GM12878 (cell line): ENCODE data around the gene ECSIT. TPM values are rescaled to one million over a fixed set of nuclear protein-coding genes. Genes with fewer than 3 reads are reported as not detected.

ENCODE experiments used
- ATAC-seq: fragments of 200-7000 bp; cut with Tn5 transposase; 3 replicates; pipeline ENCODE4 v1.9.1; 2020; ENCODE audit warnings: mild to moderate bottlenecking, moderate library complexity
- BruUV-seq: library from RNA; stranded (reverse); fragments of 400-500 nt; replicated peaks from 2 replicates; lab custom pipeline; 2021; lab: Mats Ljungman, UMichigan
- CTCF ChIA-PET: fragments of 300-600 bp; sonication (Branson Sonifier 250); formaldehyde crosslinking; extraction: SDS; loops from one replicate; lab custom pipeline; 2021; ENCODE audit warnings: inconsistent platforms; lab: Yijun Ruan, JAX
- POLR2A ChIA-PET: fragments of 350-600 bp; formaldehyde crosslinking; extraction: SDS; loops from one replicate; lab custom pipeline; 2021; ENCODE audit warnings: inconsistent platforms; lab: Charles Lee
- RAD21 ChIA-PET: fragments of 300-600 bp; sonication (Branson Sonifier 250); formaldehyde crosslinking; loops from one replicate; lab custom pipeline; 2023; ENCODE audit warnings: antibody characterized with exemption; ENCODE audit not compliant: unreplicated experiment; lab: Charles Lee
- SMC1A ChIA-PET: fragments of 300-600 bp; sonication (Branson Sonifier 250); formaldehyde crosslinking; loops from one replicate; lab custom pipeline; 2023; ENCODE audit not compliant: unreplicated experiment, uncharacterized antibody; lab: Charles Lee
- DNase-seq: peaks from one replicate; pipeline ENCODE4 v3.0.0-alpha.2; 2011; ENCODE audit warnings: low read depth, low spot score
- FAIRE-seq: peaks from 3 replicates; lab custom pipeline; 2011; peaks lifted over from hg19 to GRCh38; lab: Jason Lieb, UNC
- H2AFZ ChIP-seq: 2 replicates; pipeline ENCODE4 v1.6.0; 2011; ENCODE audit warnings: low read depth, low read length, control low read depth; ENCODE audit not compliant: control insufficient read depth
- H3K27ac ChIP-seq: 2 replicates; pipeline ENCODE4 v1.5.1; 2011; ENCODE audit warnings: control low read depth; ENCODE audit not compliant: control insufficient read depth, insufficient read depth
- H3K27me3 ChIP-seq, 2 experiments: replicated peaks in 1 of 2; 2 replicates each; pipeline versions ENCODE4 v1.6.0 to v1.6.1; 2011; ENCODE audit warnings: low read length in 1 of 2; ENCODE audit not compliant: control insufficient read depth in 2 of 2, insufficient read depth in 2 of 2
- H3K36me3 ChIP-seq, 2 experiments: 2 replicates each; pipeline ENCODE4 v1.5.1; 2011; ENCODE audit warnings: low read length in 1 of 2; ENCODE audit not compliant: control insufficient read depth in 2 of 2, insufficient read depth in 2 of 2
- H3K4me1 ChIP-seq: 2 replicates; pipeline ENCODE4 v1.6.1; 2011; ENCODE audit warnings: mild to moderate bottlenecking, low read length, moderate library complexity, mixed read lengths; ENCODE audit not compliant: control insufficient read depth, insufficient read depth
- H3K4me2 ChIP-seq: 2 replicates; pipeline ENCODE4 v1.6.0; 2011; ENCODE audit warnings: control low read depth; ENCODE audit not compliant: control insufficient read depth, insufficient read depth
- H3K4me3 ChIP-seq: fragments of 200-600 bp; sonication (generic); 2 replicates; pipeline ENCODE4 v1.5.1; 2016
- H3K79me2 ChIP-seq: 2 replicates; pipeline ENCODE4 v1.6.0; 2011; ENCODE audit warnings: low read length; ENCODE audit not compliant: control insufficient read depth, insufficient read depth
- H3K9ac ChIP-seq: 2 replicates; pipeline ENCODE4 v1.8.0; 2011; ENCODE audit warnings: low read length, control low read depth, mixed read lengths; ENCODE audit not compliant: control insufficient read depth, insufficient read depth
- H3K9me3 ChIP-seq: replicated peaks from 3 replicates; pipeline ENCODE4 v1.5.1; 2011; ENCODE audit warnings: mild to moderate bottlenecking, low read length; ENCODE audit not compliant: control insufficient read depth, insufficient read depth
- H4K20me1 ChIP-seq: 2 replicates; pipeline ENCODE4 v1.6.0; 2011; ENCODE audit not compliant: control insufficient read depth, insufficient read depth
- ASH2L ChIP-seq: fragments of 300-600, 200-600 bp; sonication (generic); IDR thresholded peaks from 2 replicates; pipeline ENCODE4 v1.6.1; 2017; ENCODE audit warnings: low read depth, mild to moderate bottlenecking, borderline replicate concordance
- CBX3 ChIP-seq: fragments of 200-600 bp; sonication (generic); IDR thresholded peaks from 2 replicates; pipeline ENCODE4 v1.6.1; 2016; ENCODE audit warnings: low read depth, borderline replicate concordance
- CBX5 ChIP-seq: sonication (generic); IDR thresholded peaks from 2 replicates; pipeline ENCODE4 v1.6.1; 2016; ENCODE audit warnings: low read depth, moderate library complexity, mild to moderate bottlenecking, inconsistent platforms
- HDGF ChIP-seq: fragments of 450-650 bp; IDR thresholded peaks from 2 replicates; pipeline ENCODE4 v1.6.1; 2016; ENCODE audit warnings: antibody characterized with exemption
- JUND ChIP-seq: IDR thresholded peaks from 2 replicates; pipeline ENCODE4 v1.6.1; 2012; ENCODE audit warnings: low read depth, mild to moderate bottlenecking, low read length, improper control_type of control experiment, moderate library complexity
- KAT2A ChIP-seq: conservative IDR thresholded peaks from 2 replicates; pipeline ENCODE4 v1.6.1; 2011; ENCODE audit warnings: low read depth, low read length; ENCODE audit not compliant: control insufficient read depth
- KLF5 ChIP-seq: fragments of 450-650 bp; IDR thresholded peaks from 2 replicates; pipeline ENCODE4 v1.6.1; 2014; ENCODE audit warnings: mild to moderate bottlenecking; ENCODE audit not compliant: partially characterized antibody
- POU2F2 ChIP-seq: IDR thresholded peaks from 3 replicates; pipeline ENCODE4 v1.6.1; 2011; ENCODE audit warnings: low read depth, mild to moderate bottlenecking, low read length, borderline replicate concordance
- RAD21 ChIP-seq: IDR thresholded peaks from 2 replicates; pipeline ENCODE4 v1.6.1; 2011; ENCODE audit warnings: mild to moderate bottlenecking, low read depth, low read length, moderate library complexity; ENCODE audit not compliant: insufficient read depth
- RUNX3 ChIP-seq: IDR thresholded peaks from 2 replicates; pipeline ENCODE4 v1.6.1; 2012; ENCODE audit warnings: low read length, inconsistent platforms
- SMARCA5 ChIP-seq: fragments of 450-650 bp; IDR thresholded peaks from 2 replicates; pipeline ENCODE4 v1.6.1; 2017; ENCODE audit warnings: mild to moderate bottlenecking
- SREBF2 ChIP-seq: IDR thresholded peaks from 2 replicates; pipeline ENCODE4 v1.6.1; 2012; ENCODE audit warnings: mild to moderate bottlenecking, low read length
- SUZ12 ChIP-seq: fragments of 200-600 bp; sonication (generic); IDR thresholded peaks from one replicate; pipeline ENCODE4 v1.6.1; 2018; ENCODE audit warnings: antibody characterized with exemption, mild to moderate bottlenecking; ENCODE audit not compliant: unreplicated experiment
- ZNF384 ChIP-seq: IDR thresholded peaks from 2 replicates; pipeline ENCODE4 v1.6.1; 2012; ENCODE audit warnings: low read depth, mild to moderate bottlenecking, low read length, improper control_type of control experiment, borderline replicate concordance
- WGBS: methylation state at CpG from one replicate; pipeline ENCODE4 v1.1.6; 2016; ENCODE audit warnings: low lambda C conversion rate; ENCODE audit not compliant: insufficient replicate concordance, insufficient coverage; ENCODE audit errors: missing lambda C conversion rate; 5-methylcytosine and 5-hydroxymethylcytosine counted together
- in situ Hi-C: fragments of 300-500 bp; cut with MboI; formaldehyde crosslinking; loops from 9 replicates; pipeline ENCODE4 v1.14.3; 2018; ENCODE audit warnings: mixed read lengths
- intact Hi-C: fragments of 100-400 bp; cut with micrococcal nuclease; formaldehyde crosslinking; loops from one replicate; pipeline ENCODE4 v1.14.2; 2022; ENCODE audit not compliant: unreplicated experiment
- polyA plus RNA-seq, 11 experiments: library from polyadenylated mRNA; depleted of rRNA in 4 of 11; unstranded in 6 of 11; stranded (reverse) in 5 of 11; fragments of >200 nt; fragmentation: Nextera tagmentation in 4 of 11; fragmentation: Illumina TruSeq in 1 of 11; extraction: Ambion mirVana in 4 of 11; extraction: Trizol in 1 of 11; gene quantifications; 1 replicate in 1 of 11; 2 replicates in 10 of 11; pipeline versions ENCODE4 v1.2.1 to v1.2.3, GENCODE V29; 2011 to 2016; ENCODE audit warnings: inconsistent platforms in 2 of 11, missing spikeins in 2 of 11, low read depth in 1 of 11
- total RNA-seq, 4 experiments: library from RNA; depleted of rRNA in 3 of 4; stranded (reverse); fragments of >200 nt in 3 of 4; fragmentation: Illumina TruSeq in 1 of 4; extraction: Trizol in 1 of 4; gene quantifications; 2 replicates each; pipeline versions ENCODE4 v1.2.1 to v1.2.3, GENCODE V29; 2013 to 2021
- TF ChIP-seq, protein P1 (sequence below): IDR thresholded peaks from 2 replicates; pipeline ENCODE4 v1.6.1; 2012; ENCODE audit warnings: low read depth, low read length, improper control_type of control experiment
- TF ChIP-seq, protein P2 (sequence below): fragments of 450-650 bp; IDR thresholded peaks from 2 replicates; pipeline ENCODE4 v1.6.1; 2018; ENCODE audit warnings: mild to moderate bottlenecking, low read depth, moderate library complexity; ENCODE audit not compliant: partially characterized antibody

ECSIT gene
- total and polyA plus RNA-seq, 10 of the 15 experiments (the other 5 are each of a cell fraction or from before 2014, with no cell fraction given) = 1.0 to 59.6 (median 41.3) TPM

GRCh38 chr19:11479898-11480714 lies 48.8 kb downstream of the ECSIT start:
- no peaks in the 10 kb centered on the region; the same call in 2 of the 3 replicates for H3K9me3 ChIP-seq
- no peaks in the 10 kb centered on the region for H3K36me3 ChIP-seq
- ChIA-PET POLR2A (no interaction called here), SMC1A (no interaction called here), RAD21 (no interaction called here), CTCF (interaction anchor here (1.0 kb wide), 1 partner anchor 99 kb away, joined by 3 read pairs; no protein-coding TSS in a partner anchor)
- H3K4me3 ChIP-seq = no peak overlapping the region
- no peaks in the 10 kb centered on the region for H3K79me2 ChIP-seq
- H3K27me3 ChIP-seq = peaks cover 8 to 10% of the 10 kb centered on the region in 2 experiments
- no peak overlapping the region for H3K27ac ChIP-seq
- no peak overlapping the region for H3K4me2 ChIP-seq
- no TSS peak for BruUV-seq
- no peaks in the 10 kb centered on the region for H4K20me1 ChIP-seq
- intact Hi-C loops (no loop called here), in situ Hi-C loops (loop anchor here (10.0 kb wide), 1 partner anchor 185 kb away; the partner anchor contains the start of gene TSPAN16)
- no peak for FAIRE-seq
- no peak overlapping the region for H2AFZ ChIP-seq
- no peak overlapping the region for H3K9ac ChIP-seq
- ATAC-seq = no peak
- DNase-seq = no peak
- 50% methylated on average over 45 of the region's 86 CpGs for WGBS
- peaks cover 19% of the 10 kb centered on the region for H3K4me1 ChIP-seq
- TF ChIP-seq ASH2L = no peak
- TF ChIP-seq HDGF = no peak
- TF ChIP-seq, protein P1, sequence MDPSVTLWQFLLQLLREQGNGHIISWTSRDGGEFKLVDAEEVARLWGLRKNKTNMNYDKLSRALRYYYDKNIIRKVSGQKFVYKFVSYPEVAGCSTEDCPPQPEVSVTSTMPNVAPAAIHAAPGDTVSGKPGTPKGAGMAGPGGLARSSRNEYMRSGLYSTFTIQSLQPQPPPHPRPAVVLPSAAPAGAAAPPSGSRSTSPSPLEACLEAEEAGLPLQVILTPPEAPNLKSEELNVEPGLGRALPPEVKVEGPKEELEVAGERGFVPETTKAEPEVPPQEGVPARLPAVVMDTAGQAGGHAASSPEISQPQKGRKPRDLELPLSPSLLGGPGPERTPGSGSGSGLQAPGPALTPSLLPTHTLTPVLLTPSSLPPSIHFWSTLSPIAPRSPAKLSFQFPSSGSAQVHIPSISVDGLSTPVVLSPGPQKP = no peak
- no peak for TF ChIP-seq CBX3
- no peak for TF ChIP-seq POU2F2
- no peak for TF ChIP-seq SUZ12
- no peak for TF ChIP-seq RAD21
- TF ChIP-seq JUND = no peak
- TF ChIP-seq KAT2A = no peak
- no peak for TF ChIP-seq RUNX3
- TF ChIP-seq SMARCA5 = no peak
- no peak for TF ChIP-seq CBX5
- no peak for TF ChIP-seq ZNF384
- no peak for TF ChIP-seq KLF5
- TF ChIP-seq, protein P2, sequence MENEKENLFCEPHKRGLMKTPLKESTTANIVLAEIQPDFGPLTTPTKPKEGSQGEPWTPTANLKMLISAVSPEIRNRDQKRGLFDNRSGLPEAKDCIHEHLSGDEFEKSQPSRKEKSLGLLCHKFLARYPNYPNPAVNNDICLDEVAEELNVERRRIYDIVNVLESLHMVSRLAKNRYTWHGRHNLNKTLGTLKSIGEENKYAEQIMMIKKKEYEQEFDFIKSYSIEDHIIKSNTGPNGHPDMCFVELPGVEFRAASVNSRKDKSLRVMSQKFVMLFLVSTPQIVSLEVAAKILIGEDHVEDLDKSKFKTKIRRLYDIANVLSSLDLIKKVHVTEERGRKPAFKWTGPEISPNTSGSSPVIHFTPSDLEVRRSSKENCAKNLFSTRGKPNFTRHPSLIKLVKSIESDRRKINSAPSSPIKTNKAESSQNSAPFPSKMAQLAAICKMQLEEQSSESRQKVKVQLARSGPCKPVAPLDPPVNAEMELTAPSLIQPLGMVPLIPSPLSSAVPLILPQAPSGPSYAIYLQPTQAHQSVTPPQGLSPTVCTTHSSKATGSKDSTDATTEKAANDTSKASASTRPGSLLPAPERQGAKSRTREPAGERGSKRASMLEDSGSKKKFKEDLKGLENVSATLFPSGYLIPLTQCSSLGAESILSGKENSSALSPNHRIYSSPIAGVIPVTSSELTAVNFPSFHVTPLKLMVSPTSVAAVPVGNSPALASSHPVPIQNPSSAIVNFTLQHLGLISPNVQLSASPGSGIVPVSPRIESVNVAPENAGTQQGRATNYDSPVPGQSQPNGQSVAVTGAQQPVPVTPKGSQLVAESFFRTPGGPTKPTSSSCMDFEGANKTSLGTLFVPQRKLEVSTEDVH = no peak
- TF ChIP-seq SREBF2 = no peak
